Central memory CD8-positive, alpha-beta T cell (primary cell): ENCODE data around the gene CD7.

Experiments
- ATAC-seq: fragments of 150-1000 bp; cut with Tn5 transposase; replicated peaks from 2 replicates; pipeline ENCODE4 v1.10.0; 2022; ENCODE audit warnings: mild to moderate bottlenecking, moderate FRiP score, moderate number of reproducible peaks; ENCODE audit not compliant: poor library complexity, severe bottlenecking; ENCODE audit errors: extremely low read depth
- DNase-seq, 2 donors: peaks; one replicate each; pipeline ENCODE4 v3.0.0; 2021; ENCODE audit warnings: low spot score in 2 of 2
- H3K27ac Mint-ChIP-seq: one replicate; pipeline ENCODE4 v1.8.0; 2022; ENCODE audit warnings: low read depth, mild to moderate bottlenecking, moderate library complexity, mixed read lengths
- H3K27me3 Mint-ChIP-seq: one replicate; pipeline ENCODE4 v1.8.0; 2022; ENCODE audit warnings: mixed read lengths
- H3K36me3 Mint-ChIP-seq: one replicate; pipeline ENCODE4 v1.8.0; 2022; ENCODE audit warnings: mild to moderate bottlenecking, moderate library complexity, mixed read lengths; ENCODE audit not compliant: insufficient read depth
- H3K4me1 Mint-ChIP-seq: one replicate; pipeline ENCODE4 v1.8.0; 2022; ENCODE audit warnings: mixed read lengths
- H3K4me3 Mint-ChIP-seq: one replicate; pipeline ENCODE4 v1.8.0; 2022; ENCODE audit warnings: mild to moderate bottlenecking, moderate library complexity, mixed read lengths
- H3K9me3 Mint-ChIP-seq: one replicate; pipeline ENCODE4 v1.8.0; 2022; ENCODE audit warnings: mixed read lengths

The CD7 gene

GRCh38 chr17:82320956-82321927 is 3.8 kb upstream of the CD7 start:
- no peaks in the 10 kb centered on the region for H3K9me3 Mint-ChIP-seq
- peak; percentile 59 to 65 for DNase-seq

GRCh38 chr17:82320140-82320840 is 2.9 kb upstream of the CD7 start:
- Mint-ChIP-seq H3K36me3 (peaks cover 25% of the 10 kb centered on the region), H3K4me3 (no peak overlapping the region), H3K27me3 (no peaks in the 10 kb centered on the region), H3K27ac (peak overlapping the region; percentile 88), H3K4me1 (peaks cover 14% of the 10 kb centered on the region), H3K9me3 (no peaks in the 10 kb centered on the region)
- ATAC-seq, result no peak
- DNase-seq, result no peak

More at GRCh38 chr17:82320956-82321927, 3.8 kb upstream of the CD7 start:
- Mint-ChIP-seq H3K36me3 (peaks cover 19% of the 10 kb centered on the region), H3K4me1 (peaks cover 6% of the 10 kb centered on the region), H3K27ac (peak overlapping the region; percentile 88), H3K4me3 (peak overlapping the region; percentile 63), H3K27me3 (no peaks in the 10 kb centered on the region)
- peak; percentile 64 for ATAC-seq

DNA sequence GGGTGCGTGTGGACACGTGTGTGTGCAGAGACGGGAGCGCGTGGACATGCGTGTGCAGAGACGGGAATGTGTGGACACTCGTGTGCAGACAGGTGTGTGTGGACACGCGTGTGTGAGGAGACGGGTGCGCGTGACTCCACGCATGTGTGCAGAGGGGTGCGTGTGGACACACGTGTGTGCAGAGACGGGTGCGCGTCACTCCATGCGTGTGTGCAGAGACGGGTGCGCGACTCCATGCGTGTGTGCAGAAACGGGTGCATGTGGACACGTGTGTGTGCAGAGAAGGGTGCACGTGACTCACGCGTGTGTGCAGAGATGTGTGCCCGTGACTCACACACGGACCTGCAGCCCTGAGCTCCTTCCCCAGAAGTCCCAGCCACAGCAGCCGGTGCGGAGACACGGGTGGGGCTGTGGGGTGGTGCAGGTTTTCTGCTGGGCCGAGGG is 2.2 kb upstream of the CD7 start:
- no peak overlapping the region for H3K27ac Mint-ChIP-seq
- peaks cover 27% of the 10 kb centered on the region for H3K36me3 Mint-ChIP-seq
- H3K9me3 Mint-ChIP-seq, result no peaks in the 10 kb centered on the region
- DNase-seq, result no peak
- peaks cover 14% of the 10 kb centered on the region for H3K4me1 Mint-ChIP-seq
- H3K27me3 Mint-ChIP-seq, result no peaks in the 10 kb centered on the region
- no peak for ATAC-seq
- H3K4me3 Mint-ChIP-seq, result no peak overlapping the region

GRCh38 chr17:82318772-82319606 is 1.6 kb upstream of the CD7 start:
- peaks cover 14% of the 10 kb centered on the region for H3K4me1 Mint-ChIP-seq

DNA sequence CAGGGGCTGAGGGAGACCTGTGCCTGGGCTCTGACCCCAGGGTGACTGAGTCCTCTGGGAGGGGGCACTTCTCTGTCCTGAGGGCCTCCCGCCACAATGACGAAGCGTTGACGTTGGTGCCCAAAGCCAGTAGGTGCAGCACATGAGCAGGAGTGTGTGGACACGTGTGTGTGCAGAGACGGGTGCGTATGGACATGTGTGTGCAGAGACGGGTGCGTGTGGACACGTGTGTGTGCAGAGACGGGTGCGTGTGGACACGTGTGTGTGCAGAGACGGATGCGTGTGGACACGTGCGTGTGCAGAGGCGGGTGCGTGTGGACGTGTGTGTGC is 726 bp upstream of the CD7 start:
- Mint-ChIP-seq H3K4me1 (peaks cover 14% of the 10 kb centered on the region), H3K36me3 (peaks cover 31% of the 10 kb centered on the region), H3K9me3 (no peaks in the 10 kb centered on the region), H3K27ac (no peak overlapping the region), H3K4me3 (no peak overlapping the region), H3K27me3 (no peaks in the 10 kb centered on the region)
- no peak for ATAC-seq
- DNase-seq, result no peak

More at GRCh38 chr17:82318772-82319606, 1.6 kb upstream of the CD7 start:
- H3K27me3 Mint-ChIP-seq, result no peaks in the 10 kb centered on the region
- no peak for DNase-seq
- peaks cover 27% of the 10 kb centered on the region for H3K36me3 Mint-ChIP-seq
- no peak overlapping the region for H3K27ac Mint-ChIP-seq
- H3K9me3 Mint-ChIP-seq, result no peaks in the 10 kb centered on the region
- no peak for ATAC-seq
- H3K4me3 Mint-ChIP-seq, result no peak overlapping the region

GRCh38 chr17:82316651-82317393 is 586 bp downstream of the CD7 start:
- Mint-ChIP-seq H3K9me3 (no peaks in the 10 kb centered on the region), H3K27me3 (no peaks in the 10 kb centered on the region), H3K36me3 (peaks cover 29% of the 10 kb centered on the region), H3K4me1 (peaks cover 14% of the 10 kb centered on the region), H3K4me3 (peak overlapping the region; percentile 96), H3K27ac (no peak overlapping the region)
- DNase-seq, result no peak
- ATAC-seq, result peak; percentile 18

- Mint-ChIP-seq H3K27ac (no peak overlapping the region), H3K36me3 (peaks cover 26% of the 10 kb centered on the region), H3K4me3 (peak overlapping the region; percentile 96), H3K9me3 (no peaks in the 10 kb centered on the region), H3K4me1 (peaks cover 8% of the 10 kb centered on the region), H3K27me3 (no peaks in the 10 kb centered on the region)
- no peak for DNase-seq
- peak; percentile 56 for ATAC-seq
These were observed 1.6 kb downstream of the CD7 start for GRCh38 chr17:82315703-82316358.

DNA sequence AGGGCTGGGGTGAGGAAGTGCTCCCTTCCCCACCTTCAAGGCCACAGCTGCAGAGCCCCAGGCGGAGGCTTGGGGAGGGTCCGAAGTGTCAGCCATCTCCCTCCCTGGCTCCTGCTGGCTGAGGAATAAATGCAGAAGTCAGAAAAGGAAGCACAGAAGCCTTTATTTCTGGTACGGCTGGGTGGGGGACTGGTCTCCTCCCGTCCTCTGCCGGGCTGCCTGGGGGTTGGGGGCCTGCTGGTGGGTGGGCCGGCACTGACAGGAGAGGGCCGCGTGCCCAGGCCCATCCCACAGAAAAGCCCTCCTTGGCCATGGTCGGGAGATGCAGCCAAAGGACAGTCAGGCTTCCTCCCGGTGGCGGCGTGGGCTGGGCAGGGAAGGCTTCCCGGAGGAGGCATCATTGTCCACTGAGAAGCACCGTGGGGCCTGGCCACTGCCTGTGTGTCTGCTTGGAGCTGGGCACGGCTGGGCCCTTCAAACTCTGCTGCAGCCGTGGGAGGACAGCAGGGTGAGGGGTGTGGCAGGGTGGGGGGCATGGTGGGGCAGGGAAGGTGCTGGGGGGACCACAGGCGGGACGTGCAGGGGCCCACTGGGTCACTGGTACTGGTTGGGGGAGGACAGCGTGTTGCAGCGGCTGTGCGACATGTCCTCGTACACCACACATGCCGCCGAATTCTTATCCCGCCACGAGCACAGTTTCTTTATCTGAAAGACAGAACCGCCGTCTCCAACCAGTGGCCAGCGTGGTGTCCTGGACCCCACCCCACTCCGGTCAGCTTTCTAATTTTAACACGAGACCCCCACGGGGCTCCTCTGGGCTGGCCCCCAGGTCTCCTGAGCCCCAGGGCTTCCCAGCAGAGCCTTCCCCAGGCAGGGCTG is 2.4 kb downstream of the CD7 start:
- H3K36me3 Mint-ChIP-seq, result peaks cover 26% of the 10 kb centered on the region
- H3K4me3 Mint-ChIP-seq, result peak overlapping the region; percentile 96
- DNase-seq, result no peak
- H3K4me1 Mint-ChIP-seq, result peaks cover 8% of the 10 kb centered on the region
- no peak overlapping the region for H3K27ac Mint-ChIP-seq
- H3K9me3 Mint-ChIP-seq, result no peaks in the 10 kb centered on the region
- H3K27me3 Mint-ChIP-seq, result no peaks in the 10 kb centered on the region
- no peak for ATAC-seq

DNA sequence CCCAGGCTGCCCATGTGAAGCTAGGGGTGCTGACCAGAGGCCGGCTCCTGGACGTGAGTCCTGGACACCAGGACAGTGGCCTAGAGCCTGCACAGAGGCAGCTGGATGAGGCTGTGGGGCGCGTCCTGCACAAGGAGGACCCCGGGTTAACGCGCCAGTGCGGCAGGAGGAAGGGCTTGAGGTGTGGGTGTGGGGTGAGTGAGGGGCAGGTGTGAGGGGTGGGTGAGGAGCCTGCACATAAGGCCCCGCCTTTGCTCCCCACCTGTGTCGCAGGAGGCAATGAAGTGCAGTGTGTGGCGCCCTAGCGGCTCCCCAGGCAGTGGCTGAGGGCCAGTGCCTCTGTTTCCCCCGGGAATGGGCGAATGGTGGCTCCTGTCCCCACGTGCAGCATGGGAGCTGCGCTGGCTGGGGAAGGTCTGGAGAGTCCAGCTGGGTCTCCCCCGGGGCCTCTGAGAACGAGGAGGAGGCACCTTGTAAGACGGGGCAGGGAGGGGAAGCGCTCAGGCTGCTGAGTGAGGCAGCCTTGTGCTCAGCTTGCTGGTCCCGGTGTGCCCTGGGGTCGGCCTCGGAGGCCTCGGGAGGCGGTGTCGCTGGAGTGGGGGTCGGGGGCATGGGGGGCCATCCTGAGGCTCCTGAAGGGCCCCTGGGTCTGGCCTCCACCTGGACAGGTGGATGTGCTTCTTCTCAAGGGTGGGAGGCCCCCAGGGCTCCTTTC is 3.2 kb downstream of the CD7 start:
- peaks cover 8% of the 10 kb centered on the region for H3K4me1 Mint-ChIP-seq
- peak overlapping the region; percentile 96 for H3K4me3 Mint-ChIP-seq
- H3K9me3 Mint-ChIP-seq, result no peaks in the 10 kb centered on the region
- H3K36me3 Mint-ChIP-seq, result peaks cover 26% of the 10 kb centered on the region
- no peak overlapping the region for H3K27ac Mint-ChIP-seq
- no peak for DNase-seq
- ATAC-seq, result no peak
- H3K27me3 Mint-ChIP-seq, result no peaks in the 10 kb centered on the region

GRCh38 chr17:82313195-82314011 is 4.0 kb downstream of the CD7 start:
- Mint-ChIP-seq H3K27ac (no peak overlapping the region), H3K36me3 (peaks cover 26% of the 10 kb centered on the region), H3K4me3 (peak overlapping the region; percentile 96), H3K27me3 (no peaks in the 10 kb centered on the region), H3K4me1 (peaks cover 8% of the 10 kb centered on the region), H3K9me3 (no peaks in the 10 kb centered on the region)
- no peak for DNase-seq
- no peak for ATAC-seq
